NOMO-1 (cell line): ENCODE results near the gene NVL.
"Not testable (repeated sequence)": the region's sequence is repeated elsewhere in the genome, so short reads cannot be mapped to it uniquely, and the experiment has no call there.

Source experiments
- DNase-seq, 2 experiments: peaks; one replicate each; lab custom pipeline; 2025; ENCODE audit not compliant: unreplicated experiment in 2 of 2; lab: John Stamatoyannopoulos, UW

The NVL gene

GRCh38 chr1:224329842-224330753 is at the start of gene NVL:
TSS of gene NVL (minus strand) at chr1:224330172. CDS start at chr1:224330127, 45 bp downstream.
- peak; percentile 86 to 88 for DNase-seq

- DNase-seq = peak; percentile 69 to 78
Observed at GRCh38 chr1:224378855-224379631, 49.1 kb upstream of the NVL start.

GRCh38 chr1:224377676-224378006 is 47.7 kb upstream of the NVL start:
- peak; percentile 23 to 63 for DNase-seq

GRCh38 chr1:224375059-224375458 is 45.1 kb upstream of the NVL start:
- no peak for DNase-seq

GRCh38 chr1:224373008-224373590 is 43.1 kb upstream of the NVL start:
- DNase-seq = no peak

GRCh38 chr1:224368409-224368808 is 38.4 kb upstream of the NVL start:
- no peak for DNase-seq

- no peak for DNase-seq
Observed at GRCh38 chr1:224359207-224359606, 29.2 kb upstream of the NVL start.

- DNase-seq = peak in 1 of 2 experiments; percentile 23
Observed at GRCh38 chr1:224358237-224358636, 28.3 kb upstream of the NVL start.

- peak; percentile 78 to 93 for DNase-seq
Observed at GRCh38 chr1:224357626-224358124, 27.7 kb upstream of the NVL start.

- DNase-seq = peak; percentile 95 to 97
Observed at GRCh38 chr1:224356685-224357625, 27.0 kb upstream of the NVL start, which contains the start of gene CNIH4. TSS of gene CNIH4 (plus strand) at chr1:224356879. CDS start at chr1:224356925, 46 bp downstream.

GRCh38 chr1:224353975-224354925 is 24.3 kb upstream of the NVL start:
- DNase-seq = no peak

GRCh38 chr1:224352436-224353085 is 22.6 kb upstream of the NVL start:
- not testable (repeated sequence) for DNase-seq

GRCh38 chr1:224349716-224350115 is 19.7 kb upstream of the NVL start:
- DNase-seq = not testable (repeated sequence)

- DNase-seq = no peak
Observed at GRCh38 chr1:224348137-224348536, 18.2 kb upstream of the NVL start.

GRCh38 chr1:224343679-224344078 is 13.7 kb upstream of the NVL start:
- no peak for DNase-seq

GRCh38 chr1:224340453-224341384 is 10.7 kb upstream of the NVL start:
- peak; percentile 7 to 41 for DNase-seq

- no peak for DNase-seq
Observed at GRCh38 chr1:224339442-224340033, 9.6 kb upstream of the NVL start.
